Transverse colon (tissue), 3 donors: Measurements from ENCODE around the gene AAMP.

Experiments
- EP300 ChIP-seq: sonication (generic); formaldehyde crosslinking; IDR thresholded peaks from one replicate; pipeline ENCODE4 v1.6.1; 2017; ENCODE audit warnings: antibody characterized with exemption, low read depth
- POLR2A ChIP-seq: fragments of 450-650 bp; IDR thresholded peaks from one replicate; pipeline ENCODE4 v1.6.1; 2016; ENCODE audit warnings: antibody characterized with exemption, mild to moderate bottlenecking, moderate library complexity
- TF ChIP-seq, protein P1 (sequence below), 5 experiments: fragments of 200-600 bp in 3 of 5; fragments of 450-650 bp in 2 of 5; sonication (generic) in 3 of 5; IDR thresholded peaks; 1 replicate in 2 of 5; 2 replicates in 3 of 5; pipeline ENCODE4 v1.5.1; 2016 to 2017; ENCODE audit warnings: antibody characterized with exemption in 5 of 5, inconsistent platforms in 3 of 5, mild to moderate bottlenecking in 2 of 5, moderate library complexity in 1 of 5

DNA sequence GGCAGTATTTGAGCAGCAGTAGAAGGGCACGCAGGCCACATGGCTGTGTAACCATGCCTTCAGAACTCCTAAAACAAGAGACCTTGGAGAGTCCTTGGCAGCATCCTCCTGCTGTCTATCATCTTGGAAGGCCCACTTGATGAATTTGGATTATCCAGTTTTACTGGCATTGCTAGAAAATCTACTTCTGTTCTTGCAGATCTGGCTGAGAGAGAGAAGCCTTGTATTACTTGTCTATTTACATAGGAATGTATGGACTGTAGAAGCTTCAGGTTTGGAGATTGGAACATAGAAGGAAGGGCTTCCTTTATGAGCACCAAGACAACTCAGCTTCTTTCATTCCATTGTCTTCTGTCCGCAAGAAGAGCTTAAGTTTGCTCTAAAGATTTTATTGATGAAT, 25.3 kb downstream of the AAMP start:
- TF ChIP-seq, protein P1, sequence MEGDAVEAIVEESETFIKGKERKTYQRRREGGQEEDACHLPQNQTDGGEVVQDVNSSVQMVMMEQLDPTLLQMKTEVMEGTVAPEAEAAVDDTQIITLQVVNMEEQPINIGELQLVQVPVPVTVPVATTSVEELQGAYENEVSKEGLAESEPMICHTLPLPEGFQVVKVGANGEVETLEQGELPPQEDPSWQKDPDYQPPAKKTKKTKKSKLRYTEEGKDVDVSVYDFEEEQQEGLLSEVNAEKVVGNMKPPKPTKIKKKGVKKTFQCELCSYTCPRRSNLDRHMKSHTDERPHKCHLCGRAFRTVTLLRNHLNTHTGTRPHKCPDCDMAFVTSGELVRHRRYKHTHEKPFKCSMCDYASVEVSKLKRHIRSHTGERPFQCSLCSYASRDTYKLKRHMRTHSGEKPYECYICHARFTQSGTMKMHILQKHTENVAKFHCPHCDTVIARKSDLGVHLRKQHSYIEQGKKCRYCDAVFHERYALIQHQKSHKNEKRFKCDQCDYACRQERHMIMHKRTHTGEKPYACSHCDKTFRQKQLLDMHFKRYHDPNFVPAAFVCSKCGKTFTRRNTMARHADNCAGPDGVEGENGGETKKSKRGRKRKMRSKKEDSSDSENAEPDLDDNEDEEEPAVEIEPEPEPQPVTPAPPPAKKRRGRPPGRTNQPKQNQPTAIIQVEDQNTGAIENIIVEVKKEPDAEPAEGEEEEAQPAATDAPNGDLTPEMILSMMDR (IDR thresholded peaks at IDR 0.05), result no peak
- no peak for TF ChIP-seq POLR2A
- no peak for TF ChIP-seq EP300
